Measurements from ENCODE around the gene HOXC12. TPM values are rescaled to one million over a fixed set of nuclear protein-coding genes. Genes with fewer than 3 reads are reported as not detected.

Gene HOXC12
- total and polyA plus RNA-seq, 7 experiments from 2014 or later: not detected

DNA sequence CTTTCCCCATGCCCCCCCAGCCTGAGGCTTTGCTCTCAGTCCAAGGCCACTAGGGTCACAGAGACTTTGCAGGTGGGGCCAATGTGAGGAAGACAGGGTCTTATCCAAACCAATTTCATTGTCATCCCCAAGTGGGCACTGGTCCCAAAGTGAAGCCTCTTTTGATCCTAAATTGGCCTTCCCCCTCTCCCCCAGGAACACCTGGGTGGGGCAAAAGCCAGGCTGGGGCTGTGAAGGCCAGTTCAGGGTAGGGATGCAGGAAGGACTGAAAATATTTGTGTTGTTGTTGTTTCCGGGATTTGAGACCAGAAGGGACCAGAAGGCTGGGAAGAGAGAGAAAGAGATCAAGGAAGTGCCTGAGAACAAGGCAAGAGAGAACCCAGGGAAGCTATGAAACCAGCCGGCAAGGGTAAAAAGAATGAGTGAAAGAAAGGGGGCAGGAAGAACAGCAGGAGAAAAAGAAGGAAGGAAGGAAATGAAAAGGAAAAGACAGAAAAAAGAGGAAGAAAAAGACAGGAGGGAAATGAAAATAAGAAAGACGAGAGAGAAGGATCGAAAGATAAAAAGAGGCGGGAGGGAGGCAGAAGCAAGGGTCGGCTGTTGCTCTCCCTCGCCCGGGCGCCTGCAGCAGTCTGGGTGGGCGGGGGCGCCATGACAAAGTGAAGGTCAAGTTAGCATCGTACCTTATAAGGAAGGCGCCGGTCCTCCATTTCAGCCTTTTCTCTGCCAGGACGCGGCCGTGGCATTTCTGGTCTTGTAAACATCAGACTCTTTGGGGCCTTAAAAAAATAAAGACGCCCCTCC lies 10.8 kb downstream of the HOXC12 start:
- Histone ChIP-seq H3K27me3 (ENCODE audit: control insufficient read depth in 2 of 2, insufficient read depth in 2 of 2, low read length in 2 of 2) (peaks cover 27 to 77% of the 10 kb centered on the region in 2 donors), H3K4me1 (ENCODE audit: control insufficient read depth in 2 of 2, insufficient read depth in 2 of 2, low read length in 2 of 2) (peaks cover 15 to 21% of the 10 kb centered on the region in 2 donors), H3K36me3 (ENCODE audit: control insufficient read depth in 2 of 3, insufficient read depth in 3 of 3, low read length in 3 of 3) (no peaks in the 10 kb centered on the region), H3K9me3 (ENCODE audit: control insufficient read depth in 2 of 3, low read length in 3 of 3) (no peaks in the 10 kb centered on the region), H3K27ac (ENCODE audit: low read depth, low read length) (no peak overlapping the region), H3K4me3 (ENCODE audit: low read length) (no peak overlapping the region)
- H3K27ac Mint-ChIP-seq: peak overlapping the region in 2 of 9 donors; percentile 24 to 35
- intact Hi-C loops (cut with micrococcal nuclease): no loop called here
- CTCF ChIA-PET: interaction anchor here (0.6 to 1.5 kb wide), 2 partner anchors 243 to 250 kb away, joined by 3 to 4 read pairs; no protein-coding TSS in a partner anchor
- peaks cover 14 to 55% (median 33%) of the 10 kb centered on the region in 7 donors for H3K4me1 Mint-ChIP-seq
- H3K27me3 Mint-ChIP-seq: peaks cover 87 to 91% (median 90%) of the 10 kb centered on the region in 5 donors
- POLR2A ChIA-PET: interaction anchor here (1.2 kb wide), 1 partner anchor 12 kb away, joined by 3 read pairs; no protein-coding TSS in a partner anchor
- H3K36me3 Mint-ChIP-seq: peaks cover 0 to 9% (median 3%) of the 10 kb centered on the region in 5 donors
- DNase-seq: no peak
- peaks cover 0 to 12% (median 0%) of the 10 kb centered on the region in 11 donors for H3K9me3 Mint-ChIP-seq
- peak overlapping the region in 9 of 10 donors; percentile 51 to 86 (median 62) for H3K4me3 Mint-ChIP-seq
- no peak for ATAC-seq

DNA sequence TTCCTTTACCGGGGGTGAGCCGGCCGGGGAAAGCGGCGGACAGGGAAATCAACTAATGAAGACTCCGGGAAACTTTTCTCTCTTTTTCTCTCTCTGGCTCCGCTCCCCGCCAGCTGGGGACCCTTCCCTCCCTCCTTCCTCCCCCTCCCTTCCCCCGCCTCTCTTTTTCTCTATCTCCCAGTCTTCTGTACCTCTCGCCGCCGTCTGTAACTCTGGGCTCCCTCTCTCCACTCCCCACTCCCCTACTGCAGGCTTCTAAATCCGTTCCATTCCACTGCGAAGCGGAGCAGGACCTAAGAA lies 11.3 kb downstream of the HOXC12 start:
- no peak overlapping the region for H3K27ac ChIP-seq (ENCODE audit: low read depth, low read length)
- CTCF ChIA-PET: interaction anchor here (0.9 to 1.5 kb wide), 2 partner anchors 13 to 249 kb away, joined by 4 read pairs; no protein-coding TSS in a partner anchor
- POLR2A ChIA-PET: no interaction called here
- intact Hi-C loops (cut with micrococcal nuclease): no loop called here
- H3K27me3 Mint-ChIP-seq: peaks cover 90 to 94% (median 93%) of the 10 kb centered on the region in 5 donors
- peak overlapping the region in 1 of 9 donors; percentile 35 for H3K27ac Mint-ChIP-seq
- ATAC-seq (no peak), DNase-seq (no peak)
- H3K27me3 ChIP-seq (ENCODE audit: control insufficient read depth in 2 of 2, insufficient read depth in 2 of 2, low read length in 2 of 2): peaks cover 29 to 77% of the 10 kb centered on the region in 2 donors
- no peaks in the 10 kb centered on the region for H3K9me3 ChIP-seq (ENCODE audit: control insufficient read depth in 2 of 3, low read length in 3 of 3)
- no peaks in the 10 kb centered on the region for H3K36me3 ChIP-seq (ENCODE audit: control insufficient read depth in 2 of 3, insufficient read depth in 3 of 3, low read length in 3 of 3)
- H3K36me3 Mint-ChIP-seq: peaks cover 0 to 9% (median 3%) of the 10 kb centered on the region in 5 donors
- H3K9me3 Mint-ChIP-seq: peaks cover 0 to 12% (median 0%) of the 10 kb centered on the region in 11 donors
- H3K4me1 ChIP-seq (ENCODE audit: control insufficient read depth in 2 of 2, insufficient read depth in 2 of 2, low read length in 2 of 2): peaks cover 15 to 21% of the 10 kb centered on the region in 2 donors
- peak overlapping the region in 9 of 10 donors; percentile 51 to 86 (median 67) for H3K4me3 Mint-ChIP-seq
- H3K4me3 ChIP-seq (ENCODE audit: low read length): no peak overlapping the region
- peaks cover 14 to 52% (median 33%) of the 10 kb centered on the region in 7 donors for H3K4me1 Mint-ChIP-seq

DNA sequence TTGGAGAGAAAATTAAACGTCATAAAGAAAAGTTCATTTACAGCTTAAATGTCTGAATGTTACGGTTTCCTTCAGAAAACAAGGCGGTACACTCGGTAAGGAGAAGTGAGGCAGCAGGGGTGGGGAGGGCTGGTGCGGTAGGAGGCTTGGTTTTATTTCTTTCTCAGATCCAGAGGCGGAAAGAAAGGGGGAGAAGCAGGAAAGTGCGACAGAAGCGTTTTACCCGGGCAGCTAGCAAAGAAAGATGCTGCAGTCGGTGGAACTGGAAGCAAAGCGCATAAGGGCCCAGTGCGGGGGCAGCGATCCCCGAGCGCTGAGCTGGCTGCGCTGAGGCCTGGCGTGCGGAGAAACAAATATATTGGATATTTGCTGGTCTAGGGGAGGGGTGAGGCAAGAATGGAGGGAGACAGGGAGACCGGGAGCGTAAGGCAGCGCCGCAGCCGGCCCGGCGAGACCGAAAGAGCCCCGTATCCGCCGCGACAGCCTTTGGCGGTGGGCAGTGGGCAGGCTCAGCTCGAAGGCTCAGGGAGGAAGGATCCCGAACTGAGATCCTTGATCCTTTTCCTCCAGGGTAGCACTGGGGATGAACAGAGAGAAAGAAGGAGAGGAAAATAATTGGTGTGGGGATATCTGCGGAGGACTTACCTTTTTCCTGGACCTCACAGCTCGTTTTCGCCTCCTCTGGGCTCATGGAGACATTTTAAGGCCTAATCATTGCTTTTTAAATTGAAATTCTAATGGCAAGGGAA lies 11.9 kb downstream of the HOXC12 start:
- Histone ChIP-seq H3K4me3 (ENCODE audit: low read length) (no peak overlapping the region), H3K27ac (ENCODE audit: low read depth, low read length) (no peak overlapping the region), H3K9me3 (ENCODE audit: control insufficient read depth in 2 of 3, low read length in 3 of 3) (no peaks in the 10 kb centered on the region), H3K4me1 (ENCODE audit: control insufficient read depth in 2 of 2, insufficient read depth in 2 of 2, low read length in 2 of 2) (peaks cover 15 to 21% of the 10 kb centered on the region in 2 donors), H3K36me3 (ENCODE audit: control insufficient read depth in 2 of 3, insufficient read depth in 3 of 3, low read length in 3 of 3) (no peaks in the 10 kb centered on the region), H3K27me3 (ENCODE audit: control insufficient read depth in 2 of 2, insufficient read depth in 2 of 2, low read length in 2 of 2) (peaks cover 34 to 78% of the 10 kb centered on the region in 2 donors)
- H3K4me1 Mint-ChIP-seq: peaks cover 14 to 52% (median 33%) of the 10 kb centered on the region in 7 donors
- peaks cover 0 to 9% (median 3%) of the 10 kb centered on the region in 5 donors for H3K36me3 Mint-ChIP-seq
- H3K27ac Mint-ChIP-seq: no peak overlapping the region
- no peak for DNase-seq
- intact Hi-C loops (cut with micrococcal nuclease): no loop called here
- peak overlapping the region in 9 of 10 donors; percentile 51 to 86 (median 67) for H3K4me3 Mint-ChIP-seq
- no peak for ATAC-seq
- peaks cover 95 to 98% (median 98%) of the 10 kb centered on the region in 5 donors for H3K27me3 Mint-ChIP-seq
- H3K9me3 Mint-ChIP-seq: peaks cover 0 to 12% (median 0%) of the 10 kb centered on the region in 11 donors
- CTCF ChIA-PET: interaction anchor here (0.9 to 1.5 kb wide), 2 partner anchors 14 to 249 kb away, joined by 4 read pairs; no protein-coding TSS in a partner anchor
- POLR2A ChIA-PET: no interaction called here

DNA sequence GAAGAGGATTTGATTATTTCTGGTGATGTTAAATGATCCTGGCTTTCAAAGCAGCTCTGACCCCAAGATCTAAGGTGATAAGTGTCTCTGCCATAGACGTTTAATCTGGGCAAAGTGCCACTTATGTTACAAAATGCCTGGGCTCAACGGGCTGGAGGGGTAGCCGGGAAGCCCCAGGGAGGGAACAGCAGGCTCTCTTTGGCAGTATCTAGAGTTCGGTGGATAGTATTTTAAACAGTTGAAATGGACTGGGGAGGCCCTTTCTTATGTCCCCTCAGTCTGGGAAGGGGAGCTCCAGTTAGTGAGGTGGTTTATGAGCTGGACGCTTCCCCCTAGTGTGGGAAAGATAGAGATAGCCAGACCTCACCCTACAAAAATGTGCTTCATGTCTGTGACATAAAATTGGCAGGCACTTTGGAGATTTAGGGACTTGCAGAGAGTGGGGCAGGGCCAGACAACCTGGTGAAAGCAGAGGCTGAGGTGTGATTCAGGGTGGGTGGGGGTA lies 12.8 kb downstream of the HOXC12 start:
- Mint-ChIP-seq H3K27me3 (peaks cover 96 to 99% (median 97%) of the 10 kb centered on the region in 5 donors), H3K27ac (no peak overlapping the region), H3K4me1 (peaks cover 14 to 48% (median 31%) of the 10 kb centered on the region in 7 donors), H3K36me3 (peaks cover 0 to 13% (median 3%) of the 10 kb centered on the region in 5 donors), H3K4me3 (peak overlapping the region in 4 of 10 donors; percentile 0 to 75 (median 36)), H3K9me3 (peaks cover 0 to 14% (median under 1%) of the 10 kb centered on the region in 11 donors)
- Histone ChIP-seq H3K27ac (ENCODE audit: low read depth, low read length) (no peak overlapping the region), H3K4me3 (ENCODE audit: low read length) (no peak overlapping the region), H3K36me3 (ENCODE audit: control insufficient read depth in 2 of 3, insufficient read depth in 3 of 3, low read length in 3 of 3) (no peaks in the 10 kb centered on the region), H3K9me3 (ENCODE audit: control insufficient read depth in 2 of 3, low read length in 3 of 3) (no peaks in the 10 kb centered on the region), H3K27me3 (ENCODE audit: control insufficient read depth in 2 of 2, insufficient read depth in 2 of 2, low read length in 2 of 2) (peaks cover 43 to 80% of the 10 kb centered on the region in 2 donors), H3K4me1 (ENCODE audit: control insufficient read depth in 2 of 2, insufficient read depth in 2 of 2, low read length in 2 of 2) (peaks cover 15 to 21% of the 10 kb centered on the region in 2 donors)
- no peak for ATAC-seq
- DNase-seq: no peak
- intact Hi-C loops (cut with micrococcal nuclease): no loop called here
- POLR2A ChIA-PET: interaction anchor here (0.8 kb wide), 1 partner anchor 24 kb away, joined by 3 read pairs; no protein-coding TSS in a partner anchor
- CTCF ChIA-PET: no interaction called here

DNA sequence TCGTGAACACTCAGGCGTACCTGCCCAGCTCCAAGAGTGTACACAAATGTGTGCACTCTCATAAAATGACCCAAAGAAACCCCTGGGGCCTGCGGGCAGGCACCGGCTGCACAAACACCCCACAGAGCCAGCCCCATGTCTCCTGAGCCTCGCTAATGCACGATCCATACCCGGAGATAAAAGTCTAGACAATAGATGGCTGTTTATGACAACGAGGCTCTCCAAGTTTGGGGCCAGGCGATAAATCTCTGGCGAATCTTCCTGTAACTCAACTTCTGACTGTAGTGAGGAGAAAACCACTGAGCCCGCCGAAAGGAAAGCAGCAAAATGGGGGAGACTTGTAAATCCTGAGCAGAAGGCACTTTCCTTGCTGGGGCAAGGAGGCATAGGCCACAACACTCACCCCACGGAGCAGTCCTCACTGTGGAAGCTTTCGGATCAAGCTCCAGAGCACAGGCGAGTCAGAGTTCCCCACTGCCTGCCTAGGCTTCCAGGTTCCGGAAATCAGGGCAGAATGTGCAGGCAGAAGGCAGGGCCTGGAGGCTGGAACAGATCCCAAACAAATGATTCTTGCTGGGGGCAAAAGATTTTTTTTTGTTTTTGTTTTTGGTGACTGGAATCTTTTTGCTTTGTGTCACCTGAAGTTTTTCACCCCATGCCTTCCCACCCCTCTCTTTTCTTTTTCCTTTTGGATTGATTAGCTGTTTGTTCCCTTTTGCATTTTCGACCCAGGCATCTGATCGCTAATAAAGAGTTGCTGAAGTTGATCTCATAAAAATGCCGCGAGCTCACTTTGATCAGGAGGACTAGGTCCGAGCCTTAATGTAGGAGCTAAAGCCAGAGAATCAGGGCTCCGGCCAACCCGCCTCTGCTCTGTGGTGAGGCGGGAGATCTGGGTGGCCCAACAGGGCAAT lies 13.8 kb downstream of the HOXC12 start:
- H3K27me3 Mint-ChIP-seq: peaks cover 96 to 99% (median 97%) of the 10 kb centered on the region in 5 donors
- H3K36me3 ChIP-seq (ENCODE audit: control insufficient read depth in 2 of 3, insufficient read depth in 3 of 3, low read length in 3 of 3): no peaks in the 10 kb centered on the region
- DNase-seq (no peak), ATAC-seq (no peak)
- H3K4me3 Mint-ChIP-seq: no peak overlapping the region
- H3K27me3 ChIP-seq (ENCODE audit: control insufficient read depth in 2 of 2, insufficient read depth in 2 of 2, low read length in 2 of 2): peaks cover 42 to 81% of the 10 kb centered on the region in 2 donors
- POLR2A ChIA-PET: interaction anchor here (1.0 kb wide), 1 partner anchor 10 kb away, joined by 3 read pairs; no protein-coding TSS in a partner anchor
- H3K9me3 ChIP-seq (ENCODE audit: control insufficient read depth in 2 of 3, low read length in 3 of 3): no peaks in the 10 kb centered on the region
- peaks cover 15 to 21% of the 10 kb centered on the region in 2 donors for H3K4me1 ChIP-seq (ENCODE audit: control insufficient read depth in 2 of 2, insufficient read depth in 2 of 2, low read length in 2 of 2)
- intact Hi-C loops (cut with micrococcal nuclease): no loop called here
- no peak overlapping the region for H3K27ac Mint-ChIP-seq
- H3K27ac ChIP-seq (ENCODE audit: low read depth, low read length): no peak overlapping the region
- H3K4me1 Mint-ChIP-seq: peaks cover 20 to 52% (median 37%) of the 10 kb centered on the region in 7 donors
- H3K4me3 ChIP-seq (ENCODE audit: low read length): no peak overlapping the region
- peaks cover 0 to 23% (median 10%) of the 10 kb centered on the region in 11 donors for H3K9me3 Mint-ChIP-seq
- CTCF ChIA-PET: no interaction called here
- H3K36me3 Mint-ChIP-seq: peaks cover 0 to 19% (median 3%) of the 10 kb centered on the region in 5 donors

Measured in naive thymus-derived CD4-positive, alpha-beta T cell (primary cell).